Astrocyte (in vitro differentiated cells and primary cell): ENCODE results near the gene CLINT1.

Experiments used
- EZH2 ChIP-seq: IDR thresholded peaks from 2 replicates; pipeline ENCODE4 v1.6.1; 2012; ENCODE audit warnings: mild to moderate bottlenecking, low read length, inconsistent platforms; ENCODE audit not compliant: insufficient read depth
- TF ChIP-seq, protein P1 (sequence below): IDR thresholded peaks from 2 replicates; pipeline ENCODE4 v1.5.1; 2011; ENCODE audit warnings: low read depth, mild to moderate bottlenecking, inconsistent platforms, low read length, moderate library complexity; ENCODE audit not compliant: insufficient read depth

DNA sequence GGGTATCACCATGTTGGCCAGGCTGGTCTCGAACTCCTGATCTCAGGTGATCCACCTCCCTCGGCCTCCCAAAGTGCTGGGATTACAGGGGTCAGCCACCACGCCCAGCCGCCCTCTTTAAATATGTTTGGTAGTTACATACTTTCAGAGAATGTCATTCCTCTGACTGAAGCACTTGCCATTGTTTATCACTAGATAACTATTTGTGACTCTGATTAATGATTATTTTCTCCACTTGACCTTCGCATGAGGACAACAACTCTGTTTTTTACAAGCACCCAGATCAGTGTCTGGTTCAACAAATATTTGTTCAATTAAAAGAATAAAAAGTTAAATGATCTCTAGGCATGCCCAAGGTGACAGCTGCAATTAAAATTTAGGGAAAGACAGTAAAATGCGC, 56.2 kb downstream of the CLINT1 start:
- TF ChIP-seq, protein P1, sequence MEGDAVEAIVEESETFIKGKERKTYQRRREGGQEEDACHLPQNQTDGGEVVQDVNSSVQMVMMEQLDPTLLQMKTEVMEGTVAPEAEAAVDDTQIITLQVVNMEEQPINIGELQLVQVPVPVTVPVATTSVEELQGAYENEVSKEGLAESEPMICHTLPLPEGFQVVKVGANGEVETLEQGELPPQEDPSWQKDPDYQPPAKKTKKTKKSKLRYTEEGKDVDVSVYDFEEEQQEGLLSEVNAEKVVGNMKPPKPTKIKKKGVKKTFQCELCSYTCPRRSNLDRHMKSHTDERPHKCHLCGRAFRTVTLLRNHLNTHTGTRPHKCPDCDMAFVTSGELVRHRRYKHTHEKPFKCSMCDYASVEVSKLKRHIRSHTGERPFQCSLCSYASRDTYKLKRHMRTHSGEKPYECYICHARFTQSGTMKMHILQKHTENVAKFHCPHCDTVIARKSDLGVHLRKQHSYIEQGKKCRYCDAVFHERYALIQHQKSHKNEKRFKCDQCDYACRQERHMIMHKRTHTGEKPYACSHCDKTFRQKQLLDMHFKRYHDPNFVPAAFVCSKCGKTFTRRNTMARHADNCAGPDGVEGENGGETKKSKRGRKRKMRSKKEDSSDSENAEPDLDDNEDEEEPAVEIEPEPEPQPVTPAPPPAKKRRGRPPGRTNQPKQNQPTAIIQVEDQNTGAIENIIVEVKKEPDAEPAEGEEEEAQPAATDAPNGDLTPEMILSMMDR: no peak
- TF ChIP-seq EZH2: no peak
